ENCODE data around the gene RNF41.

- no peak for TF ChIP-seq POLR2AphosphoS5 (IDR thresholded peaks at IDR 0.05; ENCODE audit: low read depth, low read length)
- TF ChIP-seq POLR2A (IDR thresholded peaks at IDR 0.05; ENCODE audit: low read depth, low read length) = no peak; the same call in 1 of the 2 replicates
- no peak for TF ChIP-seq TAF1 (IDR thresholded peaks at IDR 0.05; ENCODE audit: borderline replicate concordance, low read depth, low read length)
Measured at GRCh38 chr12:56158926-56159461, 62.7 kb downstream of the RNF41 start.
